ENCODE data around the gene BRD2.
"Not testable (repeated sequence)": the region's sequence is repeated elsewhere in the genome, so short reads cannot be mapped to it uniquely, and the experiment has no call there.

The BRD2 gene

GRCh38 chr6:32941214-32941768 is 27.1 kb upstream of the BRD2 start:
- Histone ChIP-seq H3K4me3 (ENCODE audit: low read length in 2 of 2) (no peak overlapping the region), H2AFZ (ENCODE audit: low read length) (peak overlapping the region; percentile 88), H3K36me3 (replicated peaks in 1 of 2; ENCODE audit: control insufficient read depth in 2 of 2, insufficient read depth in 2 of 2, low read length in 2 of 2) (no peaks in the 10 kb centered on the region), H2BK120ac (ENCODE audit: low read depth, low read length) (no peak overlapping the region), H3K4me1 (ENCODE audit: control insufficient read depth in 2 of 2, insufficient read depth in 1 of 2, low read depth in 1 of 2, low read length in 2 of 2) (no peaks in the 10 kb centered on the region), H4K91ac (ENCODE audit: low read depth, low read length, poor library complexity) (no peak overlapping the region), H3K23ac (ENCODE audit: low read depth, low read length, poor library complexity) (no peak overlapping the region), H3K9ac (ENCODE audit: low read depth, low read length, poor library complexity) (no peak overlapping the region), H3K4me2 (ENCODE audit: insufficient read depth, low read length, poor library complexity, severe bottlenecking) (no peak overlapping the region), H2AK5ac (ENCODE audit: low read depth, low read length) (no peak overlapping the region), H3K14ac (ENCODE audit: low read length) (no peak overlapping the region), H2BK15ac (ENCODE audit: low read length) (no peak overlapping the region), H2BK12ac (ENCODE audit: low read length) (no peak overlapping the region), H4K8ac (ENCODE audit: low read depth, low read length) (no peak overlapping the region), H3K27me3 (ENCODE audit: control insufficient read depth in 3 of 3, insufficient read depth in 3 of 3, low read depth in 1 of 3, low read length in 3 of 3) (peaks cover 0 to 16% (median 0%) of the 10 kb centered on the region in 3 experiments), H3K4ac (ENCODE audit: low read length) (no peak overlapping the region), H2BK5ac (ENCODE audit: low read length) (no peak overlapping the region), H3K18ac (ENCODE audit: low read length) (no peak overlapping the region), H3K27ac (replicated peaks; ENCODE audit: low read length) (no peak overlapping the region), H3K79me1 (ENCODE audit: low read depth, low read length) (no peaks in the 10 kb centered on the region), H3K9me3 (replicated peaks in 1 of 2; ENCODE audit: control insufficient read depth in 2 of 2, insufficient read depth in 1 of 2, low read depth in 1 of 2, low read length in 2 of 2) (no peaks in the 10 kb centered on the region)
- DNase-seq (ENCODE audit: low spot score), result no peak
- no CpG with 5 or more reads among the region's 7 CpGs for WGBS, 2 donors (ENCODE audit: extremely low coverage in 2 of 2, insufficient read length in 2 of 2, insufficient replicate concordance in 1 of 2)

GRCh38 chr6:32942555-32943123 is 25.8 kb upstream of the BRD2 start:
- H3K23ac ChIP-seq (ENCODE audit: low read depth, low read length, poor library complexity); H2BK120ac ChIP-seq (ENCODE audit: low read depth, low read length); H3K9ac ChIP-seq (ENCODE audit: low read depth, low read length, poor library complexity); H3K4me1 ChIP-seq (ENCODE audit: control insufficient read depth in 2 of 2, insufficient read depth in 1 of 2, low read depth in 1 of 2, low read length in 2 of 2); H3K14ac ChIP-seq (ENCODE audit: low read length); H3K18ac ChIP-seq (ENCODE audit: low read length); H4K8ac ChIP-seq (ENCODE audit: low read depth, low read length); H3K36me3 ChIP-seq (replicated peaks in 1 of 2; ENCODE audit: control insufficient read depth in 2 of 2, insufficient read depth in 2 of 2, low read length in 2 of 2); H3K9me3 ChIP-seq (replicated peaks in 1 of 2; ENCODE audit: control insufficient read depth in 2 of 2, insufficient read depth in 1 of 2, low read depth in 1 of 2, low read length in 2 of 2); H3K4me3 ChIP-seq (ENCODE audit: low read length in 2 of 2); H3K4ac ChIP-seq (ENCODE audit: low read length); H2AFZ ChIP-seq (ENCODE audit: low read length); H2BK15ac ChIP-seq (ENCODE audit: low read length); H2AK5ac ChIP-seq (ENCODE audit: low read depth, low read length); H2BK12ac ChIP-seq (ENCODE audit: low read length); H3K79me1 ChIP-seq (ENCODE audit: low read depth, low read length); DNase-seq (ENCODE audit: low spot score); H2BK5ac ChIP-seq (ENCODE audit: low read length); H3K4me2 ChIP-seq (ENCODE audit: insufficient read depth, low read length, poor library complexity, severe bottlenecking); H3K27me3 ChIP-seq (ENCODE audit: control insufficient read depth in 3 of 3, insufficient read depth in 3 of 3, low read depth in 1 of 3, low read length in 3 of 3); H4K91ac ChIP-seq (ENCODE audit: low read depth, low read length, poor library complexity); H3K27ac ChIP-seq (replicated peaks; ENCODE audit: low read length): not testable (repeated sequence)
- no CpG with 5 or more reads among the region's 9 CpGs for WGBS, 2 donors (ENCODE audit: extremely low coverage in 2 of 2, insufficient read length in 2 of 2, insufficient replicate concordance in 1 of 2)

GRCh38 chr6:32943864-32944649 is 24.3 kb upstream of the BRD2 start:
- Histone ChIP-seq H3K9ac (ENCODE audit: low read depth, low read length, poor library complexity) (no peak overlapping the region), H3K27me3 (ENCODE audit: control insufficient read depth in 3 of 3, insufficient read depth in 3 of 3, low read depth in 1 of 3, low read length in 3 of 3) (peaks cover 0 to 4% (median 0%) of the 10 kb centered on the region in 3 experiments), H3K4me1 (ENCODE audit: control insufficient read depth in 2 of 2, insufficient read depth in 1 of 2, low read depth in 1 of 2, low read length in 2 of 2) (no peaks in the 10 kb centered on the region), H3K4ac (ENCODE audit: low read length) (no peak overlapping the region), H3K36me3 (replicated peaks in 1 of 2; ENCODE audit: control insufficient read depth in 2 of 2, insufficient read depth in 2 of 2, low read length in 2 of 2) (no peaks in the 10 kb centered on the region), H3K14ac (ENCODE audit: low read length) (no peak overlapping the region), H3K4me2 (ENCODE audit: insufficient read depth, low read length, poor library complexity, severe bottlenecking) (no peak overlapping the region), H3K23ac (ENCODE audit: low read depth, low read length, poor library complexity) (no peak overlapping the region), H4K91ac (ENCODE audit: low read depth, low read length, poor library complexity) (no peak overlapping the region), H2BK5ac (ENCODE audit: low read length) (no peak overlapping the region), H2BK12ac (ENCODE audit: low read length) (no peak overlapping the region), H4K8ac (ENCODE audit: low read depth, low read length) (no peak overlapping the region), H3K79me1 (ENCODE audit: low read depth, low read length) (no peaks in the 10 kb centered on the region), H3K18ac (ENCODE audit: low read length) (no peak overlapping the region), H2AFZ (ENCODE audit: low read length) (no peak overlapping the region), H3K9me3 (replicated peaks in 1 of 2; ENCODE audit: control insufficient read depth in 2 of 2, insufficient read depth in 1 of 2, low read depth in 1 of 2, low read length in 2 of 2) (no peaks in the 10 kb centered on the region), H2AK5ac (ENCODE audit: low read depth, low read length) (no peak overlapping the region), H2BK120ac (ENCODE audit: low read depth, low read length) (no peak overlapping the region), H3K4me3 (ENCODE audit: low read length in 2 of 2) (no peak overlapping the region), H3K27ac (replicated peaks; ENCODE audit: low read length) (no peak overlapping the region), H2BK15ac (ENCODE audit: low read length) (no peak overlapping the region)
- no CpG with 5 or more reads among the region's 4 CpGs for WGBS, 2 donors (ENCODE audit: extremely low coverage in 2 of 2, insufficient read length in 2 of 2, insufficient replicate concordance in 1 of 2)
- no peak for DNase-seq (ENCODE audit: low spot score)

GRCh38 chr6:32945108-32945760 is 23.2 kb upstream of the BRD2 start:
- no peak overlapping the region for H3K27ac ChIP-seq (replicated peaks; ENCODE audit: low read length)
- no peak for DNase-seq (ENCODE audit: low spot score)
- no peak overlapping the region for H3K18ac ChIP-seq (ENCODE audit: low read length)
- no peak overlapping the region for H3K23ac ChIP-seq (ENCODE audit: low read depth, low read length, poor library complexity)
- no peaks in the 10 kb centered on the region for H3K36me3 ChIP-seq (replicated peaks in 1 of 2; ENCODE audit: control insufficient read depth in 2 of 2, insufficient read depth in 2 of 2, low read length in 2 of 2)
- H2AK5ac ChIP-seq (ENCODE audit: low read depth, low read length), result no peak overlapping the region
- H3K9ac ChIP-seq (ENCODE audit: low read depth, low read length, poor library complexity), result no peak overlapping the region
- WGBS, 2 donors (ENCODE audit: extremely low coverage in 2 of 2, insufficient read length in 2 of 2, insufficient replicate concordance in 1 of 2), result 100% methylated on average over 1 of the region's 9 CpGs; no CpG with 5 or more reads in 1 of the 2 donors
- no peak overlapping the region for H2AFZ ChIP-seq (ENCODE audit: low read length)
- H3K79me1 ChIP-seq (ENCODE audit: low read depth, low read length), result no peaks in the 10 kb centered on the region
- H3K4ac ChIP-seq (ENCODE audit: low read length), result no peak overlapping the region
- H4K91ac ChIP-seq (ENCODE audit: low read depth, low read length, poor library complexity), result no peak overlapping the region
- H2BK120ac ChIP-seq (ENCODE audit: low read depth, low read length), result no peak overlapping the region
- no peak overlapping the region for H3K14ac ChIP-seq (ENCODE audit: low read length)
- no peaks in the 10 kb centered on the region for H3K9me3 ChIP-seq (replicated peaks in 1 of 2; ENCODE audit: control insufficient read depth in 2 of 2, insufficient read depth in 1 of 2, low read depth in 1 of 2, low read length in 2 of 2)
- no peaks in the 10 kb centered on the region for H3K4me1 ChIP-seq (ENCODE audit: control insufficient read depth in 2 of 2, insufficient read depth in 1 of 2, low read depth in 1 of 2, low read length in 2 of 2)
- H2BK5ac ChIP-seq (ENCODE audit: low read length), result no peak overlapping the region
- no peak overlapping the region for H4K8ac ChIP-seq (ENCODE audit: low read depth, low read length)
- H2BK15ac ChIP-seq (ENCODE audit: low read length), result no peak overlapping the region
- no peak overlapping the region for H3K4me2 ChIP-seq (ENCODE audit: insufficient read depth, low read length, poor library complexity, severe bottlenecking)
- H2BK12ac ChIP-seq (ENCODE audit: low read length), result no peak overlapping the region
- peaks cover 0 to 14% (median 0%) of the 10 kb centered on the region in 3 experiments for H3K27me3 ChIP-seq (ENCODE audit: control insufficient read depth in 3 of 3, insufficient read depth in 3 of 3, low read depth in 1 of 3, low read length in 3 of 3)
- H3K4me3 ChIP-seq (ENCODE audit: low read length in 2 of 2), result no peak overlapping the region

Measured in neuronal stem cell (in vitro differentiated cells).